Measurements from ENCODE around the gene PRRC2A. TPM values are rescaled to one million over a fixed set of nuclear protein-coding genes. Genes with fewer than 3 reads are reported as not detected.

The PRRC2A gene
- total RNA-seq, 1 donor from 2014 or later, result 303 TPM

DNA sequence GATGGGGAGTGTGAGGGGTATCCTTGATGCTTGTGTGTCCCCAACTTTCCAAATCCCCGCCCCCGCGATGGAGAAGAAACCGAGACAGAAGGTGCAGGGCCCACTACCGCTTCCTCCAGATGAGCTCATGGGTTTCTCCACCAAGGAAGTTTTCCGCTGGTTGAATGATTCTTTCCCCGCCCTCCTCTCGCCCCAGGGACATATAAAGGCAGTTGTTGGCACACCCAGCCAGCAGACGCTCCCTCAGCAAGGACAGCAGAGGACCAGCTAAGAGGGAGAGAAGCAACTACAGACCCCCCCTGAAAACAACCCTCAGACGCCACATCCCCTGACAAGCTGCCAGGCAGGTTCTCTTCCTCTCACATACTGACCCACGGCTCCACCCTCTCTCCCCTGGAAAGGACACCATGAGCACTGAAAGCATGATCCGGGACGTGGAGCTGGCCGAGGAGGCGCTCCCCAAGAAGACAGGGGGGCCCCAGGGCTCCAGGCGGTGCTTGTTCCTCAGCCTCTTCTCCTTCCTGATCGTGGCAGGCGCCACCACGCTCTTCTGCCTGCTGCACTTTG is 45.1 kb upstream of the PRRC2A start, which contains the start of gene TNF:
Gene TNF, plus strand, starts transcription at position 231 of the 567 bp plus-strand sequence. Its CDS starts 177 bp downstream, at position 408.
- Mint-ChIP-seq H3K4me3 (ENCODE audit: unreplicated experiment) (peak within 1 kb of the TSS; percentile 7), H3K9me3 (ENCODE audit: unreplicated experiment) (peaks cover 10% of the 10 kb centered on the region), H3K4me1 (ENCODE audit: low read depth, unreplicated experiment) (peaks cover 3% of the 10 kb centered on the region), H3K36me3 (ENCODE audit: unreplicated experiment) (no peaks in the 10 kb centered on the region), H3K27ac (ENCODE audit: unreplicated experiment) (no peak within 1 kb of the TSS), H3K27me3 (ENCODE audit: unreplicated experiment) (peaks cover 10% of the 10 kb centered on the region)
- TF ChIP-seq, protein P1, sequence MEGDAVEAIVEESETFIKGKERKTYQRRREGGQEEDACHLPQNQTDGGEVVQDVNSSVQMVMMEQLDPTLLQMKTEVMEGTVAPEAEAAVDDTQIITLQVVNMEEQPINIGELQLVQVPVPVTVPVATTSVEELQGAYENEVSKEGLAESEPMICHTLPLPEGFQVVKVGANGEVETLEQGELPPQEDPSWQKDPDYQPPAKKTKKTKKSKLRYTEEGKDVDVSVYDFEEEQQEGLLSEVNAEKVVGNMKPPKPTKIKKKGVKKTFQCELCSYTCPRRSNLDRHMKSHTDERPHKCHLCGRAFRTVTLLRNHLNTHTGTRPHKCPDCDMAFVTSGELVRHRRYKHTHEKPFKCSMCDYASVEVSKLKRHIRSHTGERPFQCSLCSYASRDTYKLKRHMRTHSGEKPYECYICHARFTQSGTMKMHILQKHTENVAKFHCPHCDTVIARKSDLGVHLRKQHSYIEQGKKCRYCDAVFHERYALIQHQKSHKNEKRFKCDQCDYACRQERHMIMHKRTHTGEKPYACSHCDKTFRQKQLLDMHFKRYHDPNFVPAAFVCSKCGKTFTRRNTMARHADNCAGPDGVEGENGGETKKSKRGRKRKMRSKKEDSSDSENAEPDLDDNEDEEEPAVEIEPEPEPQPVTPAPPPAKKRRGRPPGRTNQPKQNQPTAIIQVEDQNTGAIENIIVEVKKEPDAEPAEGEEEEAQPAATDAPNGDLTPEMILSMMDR (IDR thresholded peaks at IDR 0.05; ENCODE audit: partially characterized antibody, unreplicated experiment), result no peak
- no peak for DNase-seq

DNA sequence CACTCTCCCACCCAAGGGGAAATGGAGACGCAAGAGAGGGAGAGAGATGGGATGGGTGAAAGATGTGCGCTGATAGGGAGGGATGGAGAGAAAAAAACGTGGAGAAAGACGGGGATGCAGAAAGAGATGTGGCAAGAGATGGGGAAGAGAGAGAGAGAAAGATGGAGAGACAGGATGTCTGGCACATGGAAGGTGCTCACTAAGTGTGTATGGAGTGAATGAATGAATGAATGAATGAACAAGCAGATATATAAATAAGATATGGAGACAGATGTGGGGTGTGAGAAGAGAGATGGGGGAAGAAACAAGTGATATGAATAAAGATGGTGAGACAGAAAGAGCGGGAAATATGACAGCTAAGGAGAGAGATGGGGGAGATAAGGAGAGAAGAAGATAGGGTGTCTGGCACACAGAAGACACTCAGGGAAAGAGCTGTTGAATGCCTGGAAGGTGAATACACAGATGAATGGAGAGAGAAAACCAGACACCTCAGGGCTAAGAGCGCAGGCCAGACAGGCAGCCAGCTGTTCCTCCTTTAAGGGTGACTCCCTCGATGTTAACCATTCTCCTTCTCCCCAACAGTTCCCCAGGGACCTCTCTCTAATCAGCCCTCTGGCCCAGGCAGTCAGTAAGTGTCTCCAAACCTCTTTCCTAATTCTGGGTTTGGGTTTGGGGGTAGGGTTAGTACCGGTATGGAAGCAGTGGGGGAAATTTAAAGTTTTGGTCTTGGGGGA is 44.4 kb upstream of the PRRC2A start:
- peak overlapping the region; percentile 7 for H3K4me3 Mint-ChIP-seq (ENCODE audit: unreplicated experiment)
- TF ChIP-seq, protein P1 (IDR thresholded peaks at IDR 0.05; ENCODE audit: partially characterized antibody, unreplicated experiment), result no peak
- H3K27me3 Mint-ChIP-seq (ENCODE audit: unreplicated experiment), result peaks cover 12% of the 10 kb centered on the region
- H3K4me1 Mint-ChIP-seq (ENCODE audit: low read depth, unreplicated experiment), result peaks cover 4% of the 10 kb centered on the region
- H3K9me3 Mint-ChIP-seq (ENCODE audit: unreplicated experiment), result peaks cover 10% of the 10 kb centered on the region
- DNase-seq, result no peak
- H3K36me3 Mint-ChIP-seq (ENCODE audit: unreplicated experiment), result no peaks in the 10 kb centered on the region
- H3K27ac Mint-ChIP-seq (ENCODE audit: unreplicated experiment), result no peak overlapping the region

DNA sequence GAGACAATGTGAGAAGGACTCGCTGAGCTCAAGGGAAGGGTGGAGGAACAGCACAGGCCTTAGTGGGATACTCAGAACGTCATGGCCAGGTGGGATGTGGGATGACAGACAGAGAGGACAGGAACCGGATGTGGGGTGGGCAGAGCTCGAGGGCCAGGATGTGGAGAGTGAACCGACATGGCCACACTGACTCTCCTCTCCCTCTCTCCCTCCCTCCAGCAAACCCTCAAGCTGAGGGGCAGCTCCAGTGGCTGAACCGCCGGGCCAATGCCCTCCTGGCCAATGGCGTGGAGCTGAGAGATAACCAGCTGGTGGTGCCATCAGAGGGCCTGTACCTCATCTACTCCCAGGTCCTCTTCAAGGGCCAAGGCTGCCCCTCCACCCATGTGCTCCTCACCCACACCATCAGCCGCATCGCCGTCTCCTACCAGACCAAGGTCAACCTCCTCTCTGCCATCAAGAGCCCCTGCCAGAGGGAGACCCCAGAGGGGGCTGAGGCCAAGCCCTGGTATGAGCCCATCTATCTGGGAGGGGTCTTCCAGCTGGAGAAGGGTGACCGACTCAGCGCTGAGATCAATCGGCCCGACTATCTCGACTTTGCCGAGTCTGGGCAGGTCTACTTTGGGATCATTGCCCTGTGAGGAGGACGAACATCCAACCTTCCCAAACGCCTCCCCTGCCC is 43.5 kb upstream of the PRRC2A start:
- peaks cover 12% of the 10 kb centered on the region for H3K27me3 Mint-ChIP-seq (ENCODE audit: unreplicated experiment)
- H3K27ac Mint-ChIP-seq (ENCODE audit: unreplicated experiment), result no peak overlapping the region
- H3K36me3 Mint-ChIP-seq (ENCODE audit: unreplicated experiment), result no peaks in the 10 kb centered on the region
- TF ChIP-seq, protein P1 (IDR thresholded peaks at IDR 0.05; ENCODE audit: partially characterized antibody, unreplicated experiment), result no peak
- peaks cover 10% of the 10 kb centered on the region for H3K9me3 Mint-ChIP-seq (ENCODE audit: unreplicated experiment)
- no peak for DNase-seq
- peaks cover 5% of the 10 kb centered on the region for H3K4me1 Mint-ChIP-seq (ENCODE audit: low read depth, unreplicated experiment)
- no peak overlapping the region for H3K4me3 Mint-ChIP-seq (ENCODE audit: unreplicated experiment)

DNA sequence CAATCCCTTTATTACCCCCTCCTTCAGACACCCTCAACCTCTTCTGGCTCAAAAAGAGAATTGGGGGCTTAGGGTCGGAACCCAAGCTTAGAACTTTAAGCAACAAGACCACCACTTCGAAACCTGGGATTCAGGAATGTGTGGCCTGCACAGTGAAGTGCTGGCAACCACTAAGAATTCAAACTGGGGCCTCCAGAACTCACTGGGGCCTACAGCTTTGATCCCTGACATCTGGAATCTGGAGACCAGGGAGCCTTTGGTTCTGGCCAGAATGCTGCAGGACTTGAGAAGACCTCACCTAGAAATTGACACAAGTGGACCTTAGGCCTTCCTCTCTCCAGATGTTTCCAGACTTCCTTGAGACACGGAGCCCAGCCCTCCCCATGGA is 42.9 kb upstream of the PRRC2A start:
- TF ChIP-seq, protein P1 (IDR thresholded peaks at IDR 0.05; ENCODE audit: partially characterized antibody, unreplicated experiment), result no peak
- Mint-ChIP-seq H3K27me3 (ENCODE audit: unreplicated experiment) (peaks cover 12% of the 10 kb centered on the region), H3K9me3 (ENCODE audit: unreplicated experiment) (peaks cover 10% of the 10 kb centered on the region), H3K4me3 (ENCODE audit: unreplicated experiment) (no peak overlapping the region), H3K4me1 (ENCODE audit: low read depth, unreplicated experiment) (peaks cover 5% of the 10 kb centered on the region), H3K27ac (ENCODE audit: unreplicated experiment) (no peak overlapping the region), H3K36me3 (ENCODE audit: unreplicated experiment) (no peaks in the 10 kb centered on the region)
- no peak for DNase-seq

All from glutamatergic neuron (in vitro differentiated cells).